ENCODE data around the gene CALN1. TPM values are rescaled to one million over a fixed set of nuclear protein-coding genes. Genes with fewer than 3 reads are reported as not detected.

CALN1 gene
- total and polyA plus RNA-seq, 7 donors, result 0.01 to 0.06 (median 0.02) TPM; not detected in 2

- Histone ChIP-seq H3K4me1 (no peaks in the 10 kb centered on the region), H3K36me3 (ENCODE audit: insufficient read depth in 1 of 2, low read depth in 1 of 2) (no peaks in the 10 kb centered on the region), H3K27ac (no peak overlapping the region), H3K9me3 (peaks cover 6% of the 10 kb centered on the region), H3K27me3 (ENCODE audit: insufficient read depth in 3 of 3, low read length in 2 of 3) (no peaks in the 10 kb centered on the region), H3K4me3 (no peak overlapping the region)
- DNase-seq, result no peak
- WGBS, 3 donors, result 76 to 84% (median 84%) methylated on average over 2 of the region's 2 CpGs
- intact Hi-C loops (cut with DNase I), result no loop called here
- ATAC-seq, result no peak
- TF ChIP-seq CTCF (IDR thresholded peaks at IDR 0.05), result no peak
These were observed 371.5 kb downstream of the CALN1 start for GRCh38 chr7:72040641-72041040.

- WGBS, 3 donors, result 42 to 55% (median 51%) methylated on average over 1 of the region's 1 CpG
These were observed 372.7 kb downstream of the CALN1 start for GRCh38 chr7:72039460-72039859.

GRCh38 chr7:72038022-72038732 is 374.0 kb downstream of the CALN1 start:
- H3K27me3 ChIP-seq (ENCODE audit: insufficient read depth in 3 of 3, low read length in 2 of 3), result no peaks in the 10 kb centered on the region
- peaks cover 8% of the 10 kb centered on the region for H3K9me3 ChIP-seq
- no peaks in the 10 kb centered on the region for H3K4me1 ChIP-seq
- no peak overlapping the region for H3K4me3 ChIP-seq
- WGBS, 3 donors, result 75 to 80% (median 77%) methylated on average over 5 of the region's 5 CpGs
- no peaks in the 10 kb centered on the region for H3K36me3 ChIP-seq (ENCODE audit: insufficient read depth in 1 of 2, low read depth in 1 of 2)
- no peak for TF ChIP-seq CTCF (IDR thresholded peaks at IDR 0.05)
- ATAC-seq, result no peak
- intact Hi-C loops (cut with DNase I), result no loop called here
- no peak overlapping the region for H3K27ac ChIP-seq
- no peak for DNase-seq

More at GRCh38 chr7:72039460-72039859, 372.7 kb downstream of the CALN1 start:
- Histone ChIP-seq H3K9me3 (peaks cover 8% of the 10 kb centered on the region), H3K36me3 (ENCODE audit: insufficient read depth in 1 of 2, low read depth in 1 of 2) (no peaks in the 10 kb centered on the region), H3K27me3 (ENCODE audit: insufficient read depth in 3 of 3, low read length in 2 of 3) (no peaks in the 10 kb centered on the region), H3K4me3 (no peak overlapping the region), H3K4me1 (no peaks in the 10 kb centered on the region), H3K27ac (no peak overlapping the region)
- no peak for ATAC-seq
- intact Hi-C loops (cut with DNase I), result no loop called here
- no peak for TF ChIP-seq CTCF (IDR thresholded peaks at IDR 0.05)
- no peak for DNase-seq

- TF ChIP-seq CTCF (IDR thresholded peaks at IDR 0.05), result no peak
- DNase-seq (no peak), ATAC-seq (no peak)
- Histone ChIP-seq H3K27ac (no peak overlapping the region), H3K36me3 (ENCODE audit: insufficient read depth in 1 of 2, low read depth in 1 of 2) (no peaks in the 10 kb centered on the region), H3K4me3 (no peak overlapping the region), H3K4me1 (no peaks in the 10 kb centered on the region), H3K27me3 (ENCODE audit: insufficient read depth in 3 of 3, low read length in 2 of 3) (no peaks in the 10 kb centered on the region), H3K9me3 (peaks cover 8% of the 10 kb centered on the region)
- intact Hi-C loops (cut with DNase I), result no loop called here
- 53 to 61% (median 60%) methylated on average over 2 of the region's 2 CpGs for WGBS, 3 donors
These were observed 374.6 kb downstream of the CALN1 start for GRCh38 chr7:72037516-72037915.

- Histone ChIP-seq H3K36me3 (ENCODE audit: insufficient read depth in 1 of 2, low read depth in 1 of 2) (no peaks in the 10 kb centered on the region), H3K4me1 (no peaks in the 10 kb centered on the region), H3K4me3 (no peak overlapping the region), H3K9me3 (peaks cover 8% of the 10 kb centered on the region), H3K27me3 (ENCODE audit: insufficient read depth in 3 of 3, low read length in 2 of 3) (no peaks in the 10 kb centered on the region), H3K27ac (no peak overlapping the region)
- 78 to 95% (median 89%) methylated on average over 1 of the region's 1 CpG for WGBS, 3 donors
- intact Hi-C loops (cut with DNase I), result no loop called here
- no peak for TF ChIP-seq CTCF (IDR thresholded peaks at IDR 0.05)
- ATAC-seq, result no peak
- DNase-seq, result no peak
These were observed 376.9 kb downstream of the CALN1 start for GRCh38 chr7:72035266-72035665.

Data from psoas muscle (tissue), 8 donors.